Skeletal muscle tissue (tissue), 4 donors: Measurements from ENCODE around the gene MYH6. TPM values are rescaled to one million over a fixed set of nuclear protein-coding genes. Genes with fewer than 3 reads are reported as not detected.
"Not testable (repeated sequence)": the region's sequence is repeated elsewhere in the genome, so short reads cannot be mapped to it uniquely, and the experiment has no call there.

Experiments used
- H3K27ac ChIP-seq: one replicate; pipeline ENCODE4 v1.7.0; 2013; ENCODE audit warnings: mild to moderate bottlenecking, low read depth, low read length, inconsistent platforms
- H3K27me3 ChIP-seq, 3 donors: one replicate each; pipeline ENCODE4 v1.7.0; 2013; ENCODE audit warnings: low read length in 3 of 3; ENCODE audit not compliant: control insufficient read depth in 3 of 3, insufficient read depth in 3 of 3
- H3K36me3 ChIP-seq, 3 donors: one replicate each; pipeline ENCODE4 v1.7.0; 2013; ENCODE audit warnings: low read length in 3 of 3; ENCODE audit not compliant: control insufficient read depth in 3 of 3, insufficient read depth in 3 of 3
- H3K4me1 ChIP-seq, 3 donors: one replicate each; pipeline ENCODE4 v1.7.0; 2013; ENCODE audit warnings: low read length in 3 of 3, mild to moderate bottlenecking in 3 of 3; ENCODE audit not compliant: control insufficient read depth in 3 of 3, insufficient read depth in 3 of 3
- H3K4me3 ChIP-seq, 3 donors: one replicate each; pipeline ENCODE4 v1.7.0; 2013; ENCODE audit warnings: low read length in 3 of 3
- H3K9ac ChIP-seq, 3 donors: one replicate each; pipeline ENCODE4 v1.7.0; 2013; ENCODE audit warnings: low read length in 3 of 3, mild to moderate bottlenecking in 3 of 3, moderate library complexity in 2 of 3, low read depth in 1 of 3
- H3K9me3 ChIP-seq, 3 donors: one replicate each; pipeline ENCODE4 v1.7.0; 2013; ENCODE audit warnings: low read length in 3 of 3; ENCODE audit not compliant: control insufficient read depth in 3 of 3
- total RNA-seq: library from RNA; depleted of rRNA; stranded (reverse); fragments of >200 nt; gene quantifications from one replicate; pipeline ENCODE4 v1.2.3, GENCODE V29; 2014
- donor health status: Osteomylitis.

Gene MYH6
- total RNA-seq, 1 donor from 2014 or later, result 2.1 TPM

GRCh38 chr14:23430016-23430722, 22.1 kb upstream of the MYH6 start:
- peak overlapping the region in 1 of 3 donors; percentile 82 for H3K9ac ChIP-seq
- H3K4me1 ChIP-seq, result peaks cover 7 to 38% (median 35%) of the 10 kb centered on the region in 3 donors
- peak overlapping the region; percentile 59 to 80 (median 76) for H3K4me3 ChIP-seq
- H3K27me3 ChIP-seq, result peaks cover 0 to 2% (median 0%) of the 10 kb centered on the region in 3 donors
- peaks cover 17 to 77% (median 64%) of the 10 kb centered on the region in 3 donors for H3K36me3 ChIP-seq
- no peak overlapping the region for H3K27ac ChIP-seq
- H3K9me3 ChIP-seq, result no peaks in the 10 kb centered on the region

DNA sequence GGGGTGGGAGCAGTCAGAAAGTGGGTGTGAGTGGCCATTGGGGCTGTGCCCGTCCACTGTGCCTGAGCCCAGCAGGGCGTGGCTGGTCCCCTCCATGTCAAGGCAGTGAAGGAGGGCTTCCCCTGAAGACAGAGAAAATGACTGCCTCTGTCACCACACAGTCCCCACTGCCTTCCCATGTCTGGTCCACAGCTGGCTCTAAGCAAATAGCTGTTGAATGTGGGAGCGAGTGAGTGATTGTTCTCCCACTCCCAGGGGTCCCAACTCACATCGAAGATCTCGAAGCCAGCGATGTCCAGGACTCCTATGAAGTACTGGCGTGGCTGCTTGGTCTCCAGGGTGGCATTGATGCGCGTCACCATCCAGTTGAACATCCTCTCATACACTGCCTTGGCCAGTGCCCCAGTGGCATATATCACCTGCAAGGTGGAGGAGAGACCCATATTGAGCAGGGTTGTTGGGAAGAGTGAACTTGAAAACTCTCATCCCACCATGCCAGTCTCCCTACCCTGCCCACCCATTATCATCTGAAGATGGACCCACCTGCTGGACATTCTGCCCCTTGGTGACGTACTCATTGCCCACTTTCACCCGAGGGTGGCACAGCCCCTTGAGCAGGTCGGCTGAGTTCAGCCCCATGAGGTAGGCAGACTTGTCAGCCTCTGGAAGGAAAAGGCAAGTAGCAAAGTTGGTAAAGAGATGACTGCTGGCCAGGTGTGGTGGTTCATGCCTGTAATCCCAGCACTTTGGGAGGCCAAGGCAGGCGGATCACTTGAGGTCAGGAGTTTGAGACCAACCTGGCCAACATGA, 20.8 kb upstream of the MYH6 start:
- no peak overlapping the region for H3K27ac ChIP-seq
- peaks cover 7 to 42% (median 35%) of the 10 kb centered on the region in 3 donors for H3K4me1 ChIP-seq
- H3K9ac ChIP-seq, result no peak overlapping the region
- peaks cover 15 to 72% (median 62%) of the 10 kb centered on the region in 3 donors for H3K36me3 ChIP-seq
- H3K9me3 ChIP-seq, result no peaks in the 10 kb centered on the region
- peaks cover 0 to 2% (median 0%) of the 10 kb centered on the region in 3 donors for H3K27me3 ChIP-seq
- peak overlapping the region in 1 of 3 donors; percentile 39 for H3K4me3 ChIP-seq

GRCh38 chr14:23425798-23426197, 17.7 kb upstream of the MYH6 start:
- H3K27me3 ChIP-seq, H3K9me3 ChIP-seq, H3K9ac ChIP-seq, H3K27ac ChIP-seq: not testable (repeated sequence)
- peak overlapping the region in 1 of 3 donors; percentile 53 for H3K4me3 ChIP-seq
- peaks cover 17 to 69% (median 53%) of the 10 kb centered on the region in 3 donors for H3K36me3 ChIP-seq
- H3K4me1 ChIP-seq, result peaks cover 7 to 45% (median 25%) of the 10 kb centered on the region in 3 donors

DNA sequence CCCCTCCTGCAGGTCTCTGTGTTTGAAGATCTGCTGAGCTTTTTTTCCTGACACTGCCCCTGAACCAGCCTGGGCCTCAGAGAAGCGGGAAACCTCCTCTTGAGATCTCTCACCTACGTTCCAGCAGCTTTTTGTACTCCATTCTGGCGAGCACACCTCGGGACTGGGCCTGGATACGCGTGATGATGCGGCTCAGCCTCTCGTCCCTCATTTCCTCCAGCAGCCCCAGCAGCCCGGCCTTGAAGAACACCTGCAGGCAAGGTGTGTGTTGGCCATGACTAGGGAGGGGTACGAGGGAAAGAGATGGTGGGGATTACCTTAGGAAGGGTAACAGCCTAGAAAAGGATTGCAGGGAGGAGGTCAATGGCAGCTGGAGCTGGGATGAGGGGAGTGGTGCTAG, 17.1 kb upstream of the MYH6 start:
- H3K36me3 ChIP-seq, result peaks cover 14 to 67% (median 57%) of the 10 kb centered on the region in 3 donors
- peak overlapping the region in 1 of 3 donors; percentile 62 for H3K9ac ChIP-seq
- H3K4me3 ChIP-seq, result peak overlapping the region in 1 of 3 donors; percentile 53
- H3K9me3 ChIP-seq, result no peaks in the 10 kb centered on the region
- peaks cover 7 to 39% (median 19%) of the 10 kb centered on the region in 3 donors for H3K4me1 ChIP-seq
- no peak overlapping the region for H3K27ac ChIP-seq
- H3K27me3 ChIP-seq, result peaks cover 0 to 2% (median 0%) of the 10 kb centered on the region in 3 donors

DNA sequence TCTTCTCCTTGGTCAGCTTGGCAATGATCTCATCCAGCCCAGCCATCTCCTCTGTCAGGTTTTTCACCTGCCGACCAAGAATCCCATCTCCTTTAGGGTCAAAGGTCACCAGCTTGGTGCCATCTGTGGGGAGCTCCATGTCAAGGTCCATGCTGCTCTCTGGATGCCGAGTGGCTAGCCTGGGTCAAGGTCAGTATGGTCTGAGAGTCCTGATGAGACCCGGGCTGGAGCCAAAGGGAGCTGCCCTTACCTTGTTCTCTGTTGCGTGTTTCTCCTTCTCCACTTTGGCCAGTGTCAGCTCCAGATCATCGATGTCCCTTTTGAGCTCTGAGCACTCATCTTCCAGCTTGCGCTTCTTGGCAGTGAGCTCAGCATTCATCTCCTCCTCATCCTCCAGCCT, 15.6 kb upstream of the MYH6 start:
- peaks cover 5 to 31% (median 11%) of the 10 kb centered on the region in 3 donors for H3K4me1 ChIP-seq

GRCh38 chr14:23421594-23421993, 13.5 kb upstream of the MYH6 start:
- H3K4me1 ChIP-seq, result peaks cover 0 to 19% (median 0%) of the 10 kb centered on the region in 3 donors
- H3K27me3 ChIP-seq, result peaks cover 0 to 4% (median 0%) of the 10 kb centered on the region in 3 donors
- H3K27ac ChIP-seq, result no peak overlapping the region
- no peaks in the 10 kb centered on the region for H3K9me3 ChIP-seq
- peak overlapping the region in 2 of 3 donors; percentile 3 to 24 for H3K4me3 ChIP-seq
- H3K9ac ChIP-seq, result peak overlapping the region in 1 of 3 donors; percentile 58
- H3K36me3 ChIP-seq, result peaks cover 20 to 68% (median 67%) of the 10 kb centered on the region in 3 donors

More for the DNA sequence above, 15.6 kb upstream of the MYH6 start:
- H3K36me3 ChIP-seq, result peaks cover 21 to 67% (median 65%) of the 10 kb centered on the region in 3 donors
- no peaks in the 10 kb centered on the region for H3K9me3 ChIP-seq
- peak overlapping the region in 2 of 3 donors; percentile 20 to 62 for H3K9ac ChIP-seq
- H3K27ac ChIP-seq, result no peak overlapping the region
- H3K4me3 ChIP-seq, result peak overlapping the region in 1 of 3 donors; percentile 53
- H3K27me3 ChIP-seq, result peaks cover 0 to 1% (median 0%) of the 10 kb centered on the region in 3 donors

GRCh38 chr14:23419646-23420045, 11.6 kb upstream of the MYH6 start:
- H3K9me3 ChIP-seq, H3K27me3 ChIP-seq, H3K27ac ChIP-seq, H3K4me3 ChIP-seq: not testable (repeated sequence)
- H3K36me3 ChIP-seq, result peaks cover 26 to 84% (median 74%) of the 10 kb centered on the region in 3 donors
- peaks cover 0 to 23% (median 0%) of the 10 kb centered on the region in 3 donors for H3K4me1 ChIP-seq
- peak overlapping the region in 1 of 3 donors; percentile 57 for H3K9ac ChIP-seq

- H3K36me3 ChIP-seq, result peaks cover 21 to 80% (median 74%) of the 10 kb centered on the region in 3 donors
- no peak overlapping the region for H3K27ac ChIP-seq
- peaks cover 0 to 14% (median 0%) of the 10 kb centered on the region in 3 donors for H3K4me1 ChIP-seq
- H3K9ac ChIP-seq, result peak overlapping the region in 1 of 3 donors; percentile 33
- H3K27me3 ChIP-seq, result peaks cover 0 to 4% (median 0%) of the 10 kb centered on the region in 3 donors
- peak overlapping the region in 1 of 3 donors; percentile 52 for H3K4me3 ChIP-seq
- no peaks in the 10 kb centered on the region for H3K9me3 ChIP-seq
These were observed 9.9 kb upstream of the MYH6 start for GRCh38 chr14:23418021-23418420.

- H3K36me3 ChIP-seq, result peaks cover 21 to 85% (median 69%) of the 10 kb centered on the region in 3 donors
- not testable (repeated sequence) for H3K27ac ChIP-seq, H3K9ac ChIP-seq, H3K4me3 ChIP-seq, H3K27me3 ChIP-seq, H3K9me3 ChIP-seq
- H3K4me1 ChIP-seq, result peaks cover 0 to 14% (median 0%) of the 10 kb centered on the region in 3 donors
These were observed 9.2 kb upstream of the MYH6 start for GRCh38 chr14:23417269-23417668.
